ENCODE results near the gene RTP5.
"Not testable (repeated sequence)": the region's sequence is repeated elsewhere in the genome, so short reads cannot be mapped to it uniquely, and the experiment has no call there.

RTP5 gene

GRCh38 chr2:241870611-241871537, 1.3 kb downstream of the RTP5 start:
- no peak for DNase-seq

GRCh38 chr2:241871538-241872312, 2.2 kb downstream of the RTP5 start:
- DNase-seq = no peak

- no peak for DNase-seq
Observed at GRCh38 chr2:241872313-241872642, 2.7 kb downstream of the RTP5 start.

- no peak for DNase-seq
Observed at GRCh38 chr2:241873081-241873802, 3.7 kb downstream of the RTP5 start.

- no peak for DNase-seq
Observed at GRCh38 chr2:241873803-241874110, 4.2 kb downstream of the RTP5 start.

- DNase-seq = no peak
Observed at GRCh38 chr2:241874277-241874925, 4.9 kb downstream of the RTP5 start.

- not testable (repeated sequence) for DNase-seq
Observed at GRCh38 chr2:241875754-241876527, 6.4 kb downstream of the RTP5 start.

GRCh38 chr2:241876528-241877196, 7.1 kb downstream of the RTP5 start:
- DNase-seq = no peak

- DNase-seq = no peak
Observed at GRCh38 chr2:241877197-241877685, 7.7 kb downstream of the RTP5 start.

GRCh38 chr2:241877989-241878970, 8.8 kb downstream of the RTP5 start:
- peak; percentile 72 for DNase-seq

GRCh38 chr2:241879326-241879725, 9.8 kb downstream of the RTP5 start:
- DNase-seq = no peak

- no peak for DNase-seq
Observed at GRCh38 chr2:241880311-241881073, 11.0 kb downstream of the RTP5 start.

- DNase-seq = no peak
Observed at GRCh38 chr2:241882091-241882625, 12.6 kb downstream of the RTP5 start.

- DNase-seq = no peak
Observed at GRCh38 chr2:241884951-241885290, 15.4 kb downstream of the RTP5 start.

- no peak for DNase-seq
Observed at GRCh38 chr2:241885291-241885945, 15.9 kb downstream of the RTP5 start.

GRCh38 chr2:241885946-241886643, 16.6 kb downstream of the RTP5 start:
- no peak for DNase-seq

- no peak for DNase-seq
Observed at GRCh38 chr2:241886840-241887447, 17.4 kb downstream of the RTP5 start.

Measured in fibroblast of skin of abdomen (primary cell).